NK-92 treated with Interleukin-12 subunit alpha and Interleukin-12 subunit beta, amount 100 ng/mL, for 24 hours (cell line): ENCODE measurements around the gene SMYD3.

Source experiments
- DNase-seq: peaks from one replicate; lab custom pipeline; 2025; lab: John Stamatoyannopoulos, UW

SMYD3 gene

DNA sequence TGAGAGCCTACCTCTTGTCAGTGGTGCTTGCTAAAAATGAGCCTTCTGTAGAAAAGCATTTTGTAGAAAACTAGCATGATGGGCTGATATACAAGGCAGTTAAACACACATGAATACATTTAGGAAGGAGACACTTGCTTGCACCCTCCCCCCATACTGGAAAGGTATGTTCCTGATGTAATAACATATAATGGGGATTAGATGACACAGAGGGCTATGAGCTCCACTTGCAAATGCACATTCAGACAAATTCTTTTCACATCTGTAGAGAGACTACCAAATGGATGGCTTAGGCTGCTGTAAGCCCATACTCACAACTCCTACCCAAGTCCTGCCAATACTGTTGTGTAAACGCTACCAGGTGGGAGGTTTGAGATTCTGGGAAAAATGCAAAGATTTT is 634.0 kb downstream of the SMYD3 start:
- no peak for DNase-seq

- no peak for DNase-seq
These were observed 634.6 kb downstream of the SMYD3 start for GRCh38 chr1:245872475-245872874.

- DNase-seq, result no peak
These were observed 635.2 kb downstream of the SMYD3 start for GRCh38 chr1:245871915-245872314.

DNA sequence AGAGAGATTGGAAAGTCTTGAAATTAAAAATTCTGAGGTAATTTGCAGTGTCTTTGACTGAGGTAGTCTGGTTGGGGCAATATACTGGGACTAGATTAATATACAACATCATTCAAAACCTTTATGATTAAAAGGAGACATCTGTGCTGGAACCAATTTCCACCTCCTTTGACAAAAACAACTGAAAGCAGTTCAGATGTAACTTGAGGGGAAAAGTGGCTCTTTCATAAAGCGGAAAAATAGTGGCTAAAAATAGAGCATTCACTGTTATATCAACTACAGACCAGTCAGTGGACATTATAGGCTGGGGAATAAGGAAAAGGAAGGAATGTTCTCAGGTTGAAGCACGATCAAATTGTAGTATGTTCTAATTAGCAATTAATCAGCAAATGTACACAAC is 635.9 kb downstream of the SMYD3 start:
- no peak for DNase-seq

GRCh38 chr1:245870698-245871097 is 636.4 kb downstream of the SMYD3 start:
- DNase-seq, result no peak

- no peak for DNase-seq
These were observed 637.2 kb downstream of the SMYD3 start for GRCh38 chr1:245869847-245870246.

DNA sequence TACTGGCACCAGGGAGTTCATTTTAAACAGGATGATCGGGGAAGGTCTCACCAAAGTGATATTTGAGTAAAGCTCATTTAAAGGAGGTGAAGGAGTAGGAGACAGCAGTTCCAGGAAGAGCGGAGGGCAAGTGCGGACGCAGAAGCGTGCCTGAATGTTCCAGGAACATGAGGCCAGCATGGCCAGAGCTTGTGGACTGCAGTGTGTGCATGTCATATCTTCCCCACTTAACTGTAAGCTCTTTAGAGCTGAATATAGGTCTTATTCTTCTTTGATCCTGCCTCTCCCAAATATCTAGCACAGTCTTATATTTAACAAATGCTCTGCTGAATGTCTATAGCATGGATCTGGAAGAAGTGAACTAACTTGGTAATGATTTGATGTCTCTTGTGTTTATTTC is 639.3 kb downstream of the SMYD3 start:
- no peak for DNase-seq

DNA sequence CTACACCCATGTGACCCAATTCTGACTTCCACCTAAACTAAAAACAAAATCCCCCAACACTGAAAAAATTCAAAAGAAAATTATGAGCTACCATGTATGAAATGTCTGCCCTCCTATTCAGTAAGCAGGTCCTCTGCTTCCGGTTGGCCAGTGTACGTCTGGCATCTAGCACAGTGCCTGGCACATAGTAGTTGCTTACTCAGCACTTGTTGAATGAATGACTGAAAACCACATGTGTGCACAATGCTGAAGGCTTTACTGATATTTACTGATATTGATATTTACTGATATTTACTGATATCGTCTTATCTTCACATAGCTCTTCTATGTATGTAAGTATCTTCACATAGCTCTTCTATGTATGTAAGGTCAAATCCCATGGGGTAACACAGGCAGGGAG is 642.2 kb downstream of the SMYD3 start:
- DNase-seq, result no peak

- no peak for DNase-seq
These were observed 643.4 kb downstream of the SMYD3 start for GRCh38 chr1:245863566-245864184.

DNA sequence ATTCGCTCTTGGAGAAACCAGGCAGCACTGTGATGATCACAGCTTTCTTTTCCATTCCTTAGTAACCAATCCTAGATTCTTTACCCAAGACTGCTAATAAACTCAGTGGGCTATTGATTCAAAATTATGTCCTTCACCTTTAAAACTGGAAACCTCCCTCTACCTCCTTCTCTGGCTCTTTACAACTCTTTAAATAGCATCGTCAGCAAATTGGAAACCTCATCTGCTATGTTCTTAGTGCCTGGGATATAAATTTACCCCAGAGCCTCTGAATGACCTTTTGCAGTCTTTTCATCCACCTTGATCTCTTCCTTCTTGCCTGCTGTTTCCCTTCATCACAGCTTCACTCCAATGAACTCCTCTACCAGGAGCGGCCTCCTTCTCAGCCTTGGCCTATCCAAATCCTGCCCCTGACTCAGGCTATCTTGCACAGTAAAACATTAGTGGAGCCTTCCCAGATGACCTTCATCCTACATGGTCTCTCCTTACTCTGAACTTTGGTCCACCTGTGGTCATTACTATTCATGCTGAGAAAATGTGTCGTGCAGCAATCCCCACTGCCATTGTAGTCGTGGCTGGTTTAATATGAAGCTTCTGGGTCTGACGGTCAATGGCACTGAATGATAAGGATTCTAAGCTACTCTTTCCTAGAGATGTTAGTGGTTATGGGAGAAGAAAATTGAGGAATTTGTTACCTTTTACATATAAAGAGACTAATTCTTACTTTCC is 644.1 kb downstream of the SMYD3 start:
- DNase-seq, result no peak

GRCh38 chr1:245860657-245861544 is 646.2 kb downstream of the SMYD3 start:
- no peak for DNase-seq

DNA sequence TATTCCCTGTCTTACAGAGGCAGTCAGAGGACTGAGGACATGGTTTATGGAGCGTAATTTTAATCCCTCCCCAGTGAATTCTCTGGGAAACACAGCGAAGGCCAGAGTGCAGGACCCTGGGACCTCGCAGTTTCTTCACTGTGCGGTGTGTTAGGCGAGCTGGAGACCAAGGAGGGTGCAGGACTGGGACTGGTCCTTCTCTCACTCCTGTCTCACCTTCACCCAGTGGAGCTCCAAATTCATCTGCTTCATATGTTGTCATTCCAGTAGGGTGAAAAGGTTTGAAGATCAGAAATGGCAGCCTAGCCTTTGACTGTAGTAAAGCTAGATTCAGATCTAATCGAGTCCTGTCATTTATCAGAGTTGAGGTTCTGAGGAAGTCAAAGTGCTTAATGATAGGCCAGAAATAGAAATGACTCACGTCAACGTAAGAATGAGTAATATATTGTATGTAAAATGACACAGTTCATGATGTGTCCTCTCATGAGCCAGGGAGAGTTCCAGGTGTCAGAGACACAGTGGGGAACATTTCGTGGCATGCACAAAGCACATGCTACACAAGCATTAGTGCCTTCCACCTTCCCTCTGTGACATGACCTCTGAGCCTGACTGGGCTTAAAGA is 647.5 kb downstream of the SMYD3 start:
- no peak for DNase-seq

DNA sequence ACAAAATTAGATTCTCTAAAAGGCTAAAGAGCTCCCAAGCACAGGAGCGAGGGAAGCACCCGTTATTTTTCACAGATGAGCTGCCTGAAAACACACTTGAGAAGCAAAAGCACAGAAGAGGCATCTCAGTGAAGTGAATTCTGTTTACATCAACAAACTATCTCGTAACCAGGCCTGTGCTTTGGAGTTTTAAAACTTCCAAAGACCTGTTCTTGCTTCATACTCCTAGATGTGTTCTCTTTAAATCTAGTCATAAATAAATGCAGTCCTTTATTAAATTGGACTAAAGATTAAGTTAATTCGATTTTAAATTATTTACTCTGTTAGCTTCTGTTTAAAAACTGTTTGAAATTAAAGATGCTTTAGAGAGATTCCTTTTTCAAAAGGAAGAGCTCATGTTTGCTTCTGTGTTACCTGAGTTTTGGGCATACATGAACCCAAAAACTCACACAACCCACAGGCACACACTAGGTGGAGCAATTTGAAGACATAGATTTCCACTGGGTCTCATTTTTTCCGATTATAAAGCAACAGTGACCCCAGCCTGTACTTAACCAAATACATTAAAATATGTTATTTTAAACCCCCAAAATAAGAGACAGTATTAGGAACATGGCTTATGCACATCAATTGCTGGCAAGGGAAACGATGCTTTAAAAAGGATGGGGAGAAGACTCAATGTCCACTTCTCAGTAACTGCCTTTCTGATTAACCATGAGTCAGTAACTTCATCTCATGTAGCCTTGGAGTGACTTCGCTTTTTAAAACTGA is 648.2 kb downstream of the SMYD3 start:
- DNase-seq, result no peak

- no peak for DNase-seq
These were observed 648.9 kb downstream of the SMYD3 start for GRCh38 chr1:245858022-245858721.

GRCh38 chr1:245856944-245857531 is 650.0 kb downstream of the SMYD3 start:
- DNase-seq, result no peak

GRCh38 chr1:245855846-245856730 is 651.0 kb downstream of the SMYD3 start:
- no peak for DNase-seq

GRCh38 chr1:245853291-245853690 is 653.8 kb downstream of the SMYD3 start:
- DNase-seq, result no peak

GRCh38 chr1:245843101-245843500 is 664.0 kb downstream of the SMYD3 start:
- no peak for DNase-seq

GRCh38 chr1:245842106-245842505 is 665.0 kb downstream of the SMYD3 start:
- DNase-seq, result no peak

- DNase-seq, result no peak
These were observed 666.1 kb downstream of the SMYD3 start for GRCh38 chr1:245840971-245841370.
